ENCODE results near the gene GLB1L2. TPM values are rescaled to one million over a fixed set of nuclear protein-coding genes. Genes with fewer than 3 reads are reported as not detected.
A peak's percentile ranks its signal among the peaks of the same experiment; 100 is the strongest.
"Not testable (repeated sequence)": the region's sequence is repeated elsewhere in the genome, so short reads cannot be mapped to it uniquely, and the experiment has no call there.

GLB1L2 gene, protein sequence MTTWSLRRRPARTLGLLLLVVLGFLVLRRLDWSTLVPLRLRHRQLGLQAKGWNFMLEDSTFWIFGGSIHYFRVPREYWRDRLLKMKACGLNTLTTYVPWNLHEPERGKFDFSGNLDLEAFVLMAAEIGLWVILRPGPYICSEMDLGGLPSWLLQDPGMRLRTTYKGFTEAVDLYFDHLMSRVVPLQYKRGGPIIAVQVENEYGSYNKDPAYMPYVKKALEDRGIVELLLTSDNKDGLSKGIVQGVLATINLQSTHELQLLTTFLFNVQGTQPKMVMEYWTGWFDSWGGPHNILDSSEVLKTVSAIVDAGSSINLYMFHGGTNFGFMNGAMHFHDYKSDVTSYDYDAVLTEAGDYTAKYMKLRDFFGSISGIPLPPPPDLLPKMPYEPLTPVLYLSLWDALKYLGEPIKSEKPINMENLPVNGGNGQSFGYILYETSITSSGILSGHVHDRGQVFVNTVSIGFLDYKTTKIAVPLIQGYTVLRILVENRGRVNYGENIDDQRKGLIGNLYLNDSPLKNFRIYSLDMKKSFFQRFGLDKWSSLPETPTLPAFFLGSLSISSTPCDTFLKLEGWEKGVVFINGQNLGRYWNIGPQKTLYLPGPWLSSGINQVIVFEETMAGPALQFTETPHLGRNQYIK
- 1 to 10 TPM; 4.2 to 8.5 (median 6.4) TPM for total RNA-seq
- polyA plus RNA-seq, result 10 to 100 TPM in 1 of 2 donors, 1 to 10 TPM in 1; 6.9 to 10.1 TPM

DNA sequence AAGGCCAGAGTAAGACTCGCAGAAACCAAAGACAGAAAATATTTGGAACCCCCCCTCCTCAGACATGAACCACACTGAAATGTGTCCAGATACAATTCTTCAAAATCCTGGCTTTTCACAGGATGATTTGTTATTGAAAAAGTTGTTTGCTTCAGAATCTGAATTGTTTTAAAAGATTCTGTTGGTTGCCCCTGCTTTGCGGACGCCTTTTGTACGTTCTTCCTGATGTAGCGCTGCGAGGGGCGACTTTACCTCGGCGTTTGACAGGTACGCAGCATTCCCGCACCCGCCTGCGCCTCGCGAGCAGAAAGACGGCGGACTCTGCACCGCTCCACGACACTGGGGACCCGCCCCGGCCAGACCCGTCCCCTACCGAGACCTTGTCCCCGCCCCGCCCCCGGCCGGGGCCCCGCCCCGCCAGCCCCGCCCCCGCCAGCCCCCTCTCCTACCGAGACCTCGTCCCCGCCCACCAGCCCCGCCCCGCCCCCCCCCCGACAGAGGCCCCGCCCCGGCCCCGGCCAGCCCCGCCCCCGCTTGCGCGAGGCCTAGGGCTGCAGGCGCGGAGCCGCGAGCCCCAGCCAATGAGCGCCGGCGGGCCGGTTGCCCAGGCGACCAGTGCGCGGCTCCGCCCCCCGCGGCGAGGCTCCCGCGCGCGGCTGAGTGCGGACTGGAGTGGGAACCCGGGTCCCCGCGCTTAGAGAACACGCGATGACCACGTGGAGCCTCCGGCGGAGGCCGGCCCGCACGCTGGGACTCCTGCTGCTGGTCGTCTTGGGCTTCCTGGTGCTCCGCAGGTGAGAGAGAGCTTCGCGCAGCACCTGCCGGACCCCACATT is at the start of gene GLB1L2:
GLB1L2 (plus strand) TSS at position 635 of the 835 bp plus-strand sequence; CDS start at position 709, 74 bp downstream.
- no peak for FAIRE-seq
- Histone ChIP-seq H3K36me3 (no peaks in the 10 kb centered on the region), H3K4me3 (peak within 1 kb of the TSS; percentile 40 to 69 (median 54)), H3K27me3 (no peaks in the 10 kb centered on the region), H3K4me1 (no peaks in the 10 kb centered on the region), H3K27ac (no peak within 1 kb of the TSS), H3K9me3 (no peaks in the 10 kb centered on the region)
- intact Hi-C loops (cut with DNase I), result no loop called here
- ATAC-seq, result peak; percentile 92 to 97 (median 96)
- DNase-seq, result peak; percentile 73 to 94 (median 86)
- WGBS, 2 donors, result 1% methylated on average over 31 to 75 of the region's 80 CpGs
- TF ChIP-seq, protein P1, sequence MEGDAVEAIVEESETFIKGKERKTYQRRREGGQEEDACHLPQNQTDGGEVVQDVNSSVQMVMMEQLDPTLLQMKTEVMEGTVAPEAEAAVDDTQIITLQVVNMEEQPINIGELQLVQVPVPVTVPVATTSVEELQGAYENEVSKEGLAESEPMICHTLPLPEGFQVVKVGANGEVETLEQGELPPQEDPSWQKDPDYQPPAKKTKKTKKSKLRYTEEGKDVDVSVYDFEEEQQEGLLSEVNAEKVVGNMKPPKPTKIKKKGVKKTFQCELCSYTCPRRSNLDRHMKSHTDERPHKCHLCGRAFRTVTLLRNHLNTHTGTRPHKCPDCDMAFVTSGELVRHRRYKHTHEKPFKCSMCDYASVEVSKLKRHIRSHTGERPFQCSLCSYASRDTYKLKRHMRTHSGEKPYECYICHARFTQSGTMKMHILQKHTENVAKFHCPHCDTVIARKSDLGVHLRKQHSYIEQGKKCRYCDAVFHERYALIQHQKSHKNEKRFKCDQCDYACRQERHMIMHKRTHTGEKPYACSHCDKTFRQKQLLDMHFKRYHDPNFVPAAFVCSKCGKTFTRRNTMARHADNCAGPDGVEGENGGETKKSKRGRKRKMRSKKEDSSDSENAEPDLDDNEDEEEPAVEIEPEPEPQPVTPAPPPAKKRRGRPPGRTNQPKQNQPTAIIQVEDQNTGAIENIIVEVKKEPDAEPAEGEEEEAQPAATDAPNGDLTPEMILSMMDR (IDR thresholded peaks at IDR 0.05), result no peak

GRCh38 chr11:134282121-134283045 is 49.4 kb upstream of the GLB1L2 start:
- no peak overlapping the region for H3K27ac ChIP-seq
- 79 to 81% methylated on average over 22 of the region's 22 CpGs for WGBS, 2 donors

DNA sequence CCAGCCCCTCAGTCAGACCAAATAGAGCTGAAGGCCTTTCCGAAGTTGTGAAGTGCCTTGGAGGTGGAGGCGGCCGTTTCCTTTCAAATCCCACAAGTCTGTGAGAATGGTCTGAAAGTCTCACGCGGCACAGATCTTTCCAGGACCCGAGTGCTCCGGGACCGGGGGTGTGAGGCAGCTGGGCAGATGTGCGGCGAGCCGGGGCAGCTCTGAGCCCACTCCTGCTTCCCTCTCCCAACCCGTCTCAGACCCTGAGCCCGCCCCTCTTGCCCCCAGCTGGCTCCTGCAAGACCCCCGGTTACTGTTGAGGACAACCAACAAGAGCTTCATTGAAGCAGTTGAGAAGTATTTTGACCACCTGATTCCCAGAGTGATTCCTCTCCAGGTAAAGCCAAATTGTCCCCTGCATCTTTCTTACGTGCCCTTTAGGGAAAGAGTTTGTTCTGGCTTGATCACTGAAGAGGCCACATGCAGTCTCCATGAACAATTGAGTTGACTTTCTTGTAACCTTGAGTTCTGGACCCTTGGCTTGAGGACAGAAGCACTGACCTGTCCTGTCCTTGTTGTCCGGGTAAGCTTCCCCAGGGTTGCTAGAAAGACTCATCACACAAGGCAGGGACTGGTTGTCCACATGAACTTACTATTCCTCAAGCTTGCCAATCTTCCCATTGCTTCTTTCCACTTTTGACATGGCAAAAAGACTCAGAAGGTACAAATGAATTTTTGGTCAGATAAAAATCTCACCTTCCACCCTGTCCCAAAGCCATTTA is 48.1 kb upstream of the GLB1L2 start:
- Histone ChIP-seq H3K36me3 (no peaks in the 10 kb centered on the region), H3K9me3 (no peaks in the 10 kb centered on the region), H3K4me1 (no peaks in the 10 kb centered on the region), H3K27ac (no peak overlapping the region), H3K27me3 (no peaks in the 10 kb centered on the region), H3K4me3 (no peak overlapping the region)
- ATAC-seq (no peak), DNase-seq (no peak), FAIRE-seq (no peak)
- WGBS, 2 donors, result 81 to 84% methylated on average over 16 of the region's 16 CpGs
- intact Hi-C loops (cut with DNase I), result no loop called here
- TF ChIP-seq, protein P1 (IDR thresholded peaks at IDR 0.05), result no peak

More at GRCh38 chr11:134282121-134283045, 49.4 kb upstream of the GLB1L2 start:
- TF ChIP-seq, protein P1 (IDR thresholded peaks at IDR 0.05), result no peak
- DNase-seq, result no peak
- Histone ChIP-seq H3K9me3 (no peaks in the 10 kb centered on the region), H3K4me1 (no peaks in the 10 kb centered on the region), H3K36me3 (no peaks in the 10 kb centered on the region), H3K4me3 (no peak overlapping the region), H3K27me3 (peaks cover 0 to 6% (median 0%) of the 10 kb centered on the region in 4 donors)
- peak in 2 of 4 donors; percentile 57 to 85 for ATAC-seq
- no peak for FAIRE-seq
- intact Hi-C loops (cut with DNase I), result no loop called here

DNA sequence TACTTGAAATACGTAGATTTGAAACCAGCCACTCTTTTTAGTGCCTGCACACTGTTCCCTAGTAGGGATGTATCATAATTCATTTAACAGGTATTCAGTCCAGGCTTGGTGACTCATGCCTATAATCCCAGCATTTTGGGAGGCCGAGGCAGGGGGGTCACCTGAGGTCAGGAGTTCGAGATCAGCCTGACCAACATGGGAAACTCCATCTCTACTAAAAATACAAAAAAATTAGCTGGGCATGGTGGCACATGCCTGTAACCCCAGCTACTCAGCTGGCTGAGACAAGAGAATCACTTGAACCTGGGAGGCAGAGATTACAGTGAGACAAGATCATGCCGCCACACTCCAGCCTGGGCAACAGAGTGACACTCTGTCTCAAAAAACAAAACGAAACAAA is 47.4 kb upstream of the GLB1L2 start:
- H3K27ac ChIP-seq; H3K36me3 ChIP-seq; FAIRE-seq; H3K4me1 ChIP-seq; H3K9me3 ChIP-seq; H3K27me3 ChIP-seq; DNase-seq; intact Hi-C loops (cut with DNase I); H3K4me3 ChIP-seq; ATAC-seq: not testable (repeated sequence)
- WGBS, 2 donors, result 81 to 92% methylated on average over 5 of the region's 5 CpGs

All from pancreas (tissue), 10 donors.